GM12801 (cell line): Measurements from ENCODE around the gene PTBP1.

Source experiments
- TF ChIP-seq, protein P1 (sequence below): IDR thresholded peaks from one replicate; pipeline ENCODE4 v1.5.1; 2011; ENCODE audit warnings: control low read depth; ENCODE audit not compliant: insufficient read length; ENCODE audit errors: extremely low read depth

The PTBP1 gene

DNA sequence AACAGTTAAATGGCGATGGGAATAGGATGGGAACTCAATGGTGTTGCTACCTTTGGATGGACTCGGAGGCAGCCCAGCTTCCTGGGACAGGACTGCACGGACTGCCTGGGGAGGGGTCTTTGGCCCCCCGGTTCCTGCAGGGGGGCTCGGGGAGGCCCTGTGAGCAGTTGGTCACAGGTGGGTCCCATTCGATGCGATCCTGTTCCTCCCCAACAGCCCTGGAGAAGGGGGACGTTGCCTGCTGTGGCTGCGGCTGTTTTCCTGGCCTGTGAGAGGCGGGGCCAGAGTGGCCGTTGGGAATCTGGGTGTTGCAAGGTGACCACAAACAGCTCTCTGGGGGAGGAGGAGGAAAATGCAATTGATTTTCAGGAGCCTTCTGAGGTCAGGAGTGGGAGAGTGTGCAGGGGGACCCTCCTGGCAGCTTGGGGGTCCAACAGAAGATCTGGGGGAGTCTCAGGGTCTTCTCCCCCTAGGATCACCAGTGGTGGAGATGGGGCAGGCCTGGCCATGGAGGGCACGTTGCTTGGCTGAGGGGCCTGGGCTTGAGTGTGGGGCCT, 26.4 kb downstream of the PTBP1 start:
- TF ChIP-seq, protein P1, sequence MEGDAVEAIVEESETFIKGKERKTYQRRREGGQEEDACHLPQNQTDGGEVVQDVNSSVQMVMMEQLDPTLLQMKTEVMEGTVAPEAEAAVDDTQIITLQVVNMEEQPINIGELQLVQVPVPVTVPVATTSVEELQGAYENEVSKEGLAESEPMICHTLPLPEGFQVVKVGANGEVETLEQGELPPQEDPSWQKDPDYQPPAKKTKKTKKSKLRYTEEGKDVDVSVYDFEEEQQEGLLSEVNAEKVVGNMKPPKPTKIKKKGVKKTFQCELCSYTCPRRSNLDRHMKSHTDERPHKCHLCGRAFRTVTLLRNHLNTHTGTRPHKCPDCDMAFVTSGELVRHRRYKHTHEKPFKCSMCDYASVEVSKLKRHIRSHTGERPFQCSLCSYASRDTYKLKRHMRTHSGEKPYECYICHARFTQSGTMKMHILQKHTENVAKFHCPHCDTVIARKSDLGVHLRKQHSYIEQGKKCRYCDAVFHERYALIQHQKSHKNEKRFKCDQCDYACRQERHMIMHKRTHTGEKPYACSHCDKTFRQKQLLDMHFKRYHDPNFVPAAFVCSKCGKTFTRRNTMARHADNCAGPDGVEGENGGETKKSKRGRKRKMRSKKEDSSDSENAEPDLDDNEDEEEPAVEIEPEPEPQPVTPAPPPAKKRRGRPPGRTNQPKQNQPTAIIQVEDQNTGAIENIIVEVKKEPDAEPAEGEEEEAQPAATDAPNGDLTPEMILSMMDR, result no peak

DNA sequence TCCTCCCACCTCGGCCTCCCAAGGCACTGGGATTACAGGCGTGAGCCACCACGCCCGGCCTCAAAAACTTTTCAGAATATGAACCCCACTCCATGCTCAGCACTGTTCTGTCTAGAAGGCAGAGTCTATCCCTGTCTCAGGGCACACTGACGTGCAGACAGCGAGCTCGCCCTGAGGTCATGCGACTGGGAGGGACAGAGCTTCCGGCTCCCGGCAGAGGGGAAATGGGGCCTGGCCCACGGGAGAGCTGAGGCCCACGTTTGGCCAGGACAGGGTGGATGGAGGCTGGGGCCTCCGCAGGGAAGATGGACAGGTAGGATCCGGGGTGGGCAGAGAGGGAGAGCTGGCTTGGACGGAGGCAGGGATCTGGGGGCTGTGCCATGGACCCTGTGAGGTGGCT, 27.6 kb downstream of the PTBP1 start:
- TF ChIP-seq, protein P1, result no peak

DNA sequence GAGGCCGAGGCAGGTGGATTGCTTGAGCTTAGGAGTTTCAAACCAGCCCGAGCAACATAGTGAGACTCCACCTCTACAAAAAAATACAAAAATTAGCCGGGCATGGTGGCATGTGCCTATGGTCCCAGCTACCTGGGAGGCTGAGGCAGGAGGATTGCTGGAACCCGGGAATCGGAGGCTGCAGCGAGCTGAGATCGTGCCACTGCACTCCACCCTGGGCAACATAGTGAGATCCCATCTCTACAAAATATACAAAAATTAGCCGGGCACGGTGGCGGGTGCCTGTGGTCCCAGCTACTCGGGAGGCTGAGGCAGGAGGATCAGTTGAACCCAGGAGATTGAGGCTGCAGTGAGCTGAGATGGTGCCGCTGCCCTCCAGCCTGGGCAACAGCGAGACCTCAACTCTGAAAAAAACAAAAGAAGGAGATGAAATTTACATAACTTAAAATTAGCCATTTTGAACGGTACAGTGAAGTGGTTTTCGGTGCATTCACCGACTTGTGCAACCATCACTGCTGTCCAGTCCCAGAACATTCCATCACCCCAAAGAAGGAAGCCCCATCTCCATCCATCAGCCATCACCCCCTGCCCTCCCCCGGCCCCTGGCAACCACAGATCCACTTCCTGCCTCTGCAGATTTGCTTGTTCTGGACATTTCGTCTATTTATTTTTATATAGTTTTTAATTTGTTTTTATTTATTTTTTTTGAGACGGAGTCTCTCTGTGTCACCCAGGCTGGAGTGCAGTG, 28.8 kb downstream of the PTBP1 start:
- TF ChIP-seq, protein P1, result no peak

GRCh38 chr19:827314-827709, 30.1 kb downstream of the PTBP1 start:
- TF ChIP-seq, protein P1, result no peak

DNA sequence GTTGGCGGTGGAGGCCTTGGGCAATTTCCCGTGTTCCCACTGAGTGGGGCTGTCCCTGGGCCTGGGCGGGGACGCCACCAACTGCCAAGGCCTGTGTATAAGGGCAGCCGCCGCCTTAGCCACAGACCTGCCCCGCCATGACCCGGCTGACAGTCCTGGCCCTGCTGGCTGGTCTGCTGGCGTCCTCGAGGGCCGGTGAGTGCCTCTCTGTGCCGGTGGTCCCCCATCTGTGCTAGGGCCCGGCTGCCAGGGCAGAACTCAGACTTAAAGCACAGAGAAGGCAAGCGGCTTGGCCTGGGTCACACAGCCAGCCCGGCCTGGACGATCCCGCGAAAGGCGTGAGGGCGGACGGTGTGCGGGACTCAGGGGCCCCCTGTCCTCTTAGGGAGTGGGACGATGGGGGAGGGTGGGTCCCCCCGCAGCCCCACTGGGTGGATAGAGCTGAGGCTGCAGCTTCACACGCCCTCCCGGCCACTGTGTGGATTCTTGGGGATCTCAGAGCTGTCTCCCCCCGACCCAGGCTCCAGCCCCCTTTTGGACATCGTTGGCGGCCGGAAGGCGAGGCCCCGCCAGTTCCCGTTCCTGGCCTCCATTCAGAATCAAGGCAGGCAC, 30.6 kb downstream of the PTBP1 start, which contains the start of gene AZU1:
Gene AZU1 (plus strand): TSS at position 128 of the 612 bp plus-strand sequence. CDS start 10 bp downstream, at position 138.
- TF ChIP-seq, protein P1, result no peak

DNA sequence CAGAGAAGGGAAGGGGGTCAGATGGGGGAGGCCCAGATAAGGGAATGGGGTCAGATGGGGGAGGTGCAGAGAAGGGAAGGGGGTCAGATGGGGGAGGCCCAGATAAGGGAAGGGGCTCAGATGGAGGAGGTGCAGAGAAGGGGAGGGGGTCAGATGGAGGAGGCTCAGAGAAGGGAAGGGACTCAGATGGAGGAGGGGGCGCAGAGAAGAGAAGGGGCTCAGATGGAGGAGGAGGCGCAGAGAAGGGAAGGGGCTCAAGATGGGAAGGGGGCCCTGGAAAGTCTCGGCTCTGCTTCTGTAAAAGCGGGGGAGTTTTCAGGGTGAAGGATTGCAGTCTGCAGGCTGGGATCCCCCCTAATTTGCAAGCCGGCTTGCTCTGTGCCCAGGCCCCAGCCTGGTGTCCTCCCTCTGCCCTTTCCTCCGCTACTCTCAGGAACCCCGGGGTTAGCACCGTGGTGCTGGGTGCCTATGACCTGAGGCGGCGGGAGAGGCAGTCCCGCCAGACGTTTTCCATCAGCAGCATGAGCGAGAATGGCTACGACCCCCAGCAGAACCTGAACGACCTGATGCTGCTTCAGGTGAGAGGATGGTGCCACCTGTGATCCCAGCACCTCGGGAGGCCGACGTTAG, 32.0 kb downstream of the PTBP1 start:
- TF ChIP-seq, protein P1, result no peak
